Measurements from ENCODE around the gene CCR5AS.
"Not testable (repeated sequence)": the region's sequence is repeated elsewhere in the genome, so short reads cannot be mapped to it uniquely, and the experiment has no call there.

The CCR5AS gene

GRCh38 chr3:46435081-46435726 lies 28.3 kb upstream of the CCR5AS start:
- TF ChIP-seq, protein P1, sequence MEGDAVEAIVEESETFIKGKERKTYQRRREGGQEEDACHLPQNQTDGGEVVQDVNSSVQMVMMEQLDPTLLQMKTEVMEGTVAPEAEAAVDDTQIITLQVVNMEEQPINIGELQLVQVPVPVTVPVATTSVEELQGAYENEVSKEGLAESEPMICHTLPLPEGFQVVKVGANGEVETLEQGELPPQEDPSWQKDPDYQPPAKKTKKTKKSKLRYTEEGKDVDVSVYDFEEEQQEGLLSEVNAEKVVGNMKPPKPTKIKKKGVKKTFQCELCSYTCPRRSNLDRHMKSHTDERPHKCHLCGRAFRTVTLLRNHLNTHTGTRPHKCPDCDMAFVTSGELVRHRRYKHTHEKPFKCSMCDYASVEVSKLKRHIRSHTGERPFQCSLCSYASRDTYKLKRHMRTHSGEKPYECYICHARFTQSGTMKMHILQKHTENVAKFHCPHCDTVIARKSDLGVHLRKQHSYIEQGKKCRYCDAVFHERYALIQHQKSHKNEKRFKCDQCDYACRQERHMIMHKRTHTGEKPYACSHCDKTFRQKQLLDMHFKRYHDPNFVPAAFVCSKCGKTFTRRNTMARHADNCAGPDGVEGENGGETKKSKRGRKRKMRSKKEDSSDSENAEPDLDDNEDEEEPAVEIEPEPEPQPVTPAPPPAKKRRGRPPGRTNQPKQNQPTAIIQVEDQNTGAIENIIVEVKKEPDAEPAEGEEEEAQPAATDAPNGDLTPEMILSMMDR (IDR thresholded peaks at IDR 0.05; ENCODE audit: extremely low read depth, missing control alignments): no peak
- DNase-seq (ENCODE audit: low spot score): no peak

DNA sequence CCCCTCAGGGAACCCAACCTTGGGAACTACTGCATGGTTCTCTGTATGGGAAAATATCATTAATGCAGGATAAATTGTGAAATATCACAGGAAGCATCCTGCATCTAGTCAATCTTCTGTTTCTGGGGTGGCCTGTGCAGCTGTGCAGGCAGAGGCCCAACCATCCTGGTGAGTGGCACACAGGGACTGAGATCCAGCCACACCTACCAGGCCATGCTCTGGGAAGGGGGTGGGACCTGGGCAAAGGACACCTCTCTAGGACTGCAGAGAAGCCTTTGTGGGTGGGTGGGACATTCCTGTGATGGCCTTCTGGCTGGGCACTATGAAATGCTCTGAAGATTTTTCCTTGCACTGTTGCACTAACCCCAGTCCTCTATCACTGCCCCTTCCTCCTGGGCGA lies 27.0 kb upstream of the CCR5AS start:
- no peak for DNase-seq (ENCODE audit: low spot score)
- TF ChIP-seq, protein P1 (IDR thresholded peaks at IDR 0.05; ENCODE audit: extremely low read depth, missing control alignments): no peak

- DNase-seq (ENCODE audit: low spot score): not testable (repeated sequence)
These were observed 26.3 kb upstream of the CCR5AS start for GRCh38 chr3:46433118-46433517.

GRCh38 chr3:46431905-46432304 lies 25.0 kb upstream of the CCR5AS start:
- not testable (repeated sequence) for DNase-seq (ENCODE audit: low spot score)

- not testable (repeated sequence) for DNase-seq (ENCODE audit: low spot score)
These were observed 24.0 kb upstream of the CCR5AS start for GRCh38 chr3:46430879-46431278.

GRCh38 chr3:46429671-46430070 lies 22.8 kb upstream of the CCR5AS start:
- TF ChIP-seq, protein P1 (IDR thresholded peaks at IDR 0.05; ENCODE audit: extremely low read depth, missing control alignments): no peak
- DNase-seq (ENCODE audit: low spot score): no peak

- TF ChIP-seq, protein P1 (IDR thresholded peaks at IDR 0.05; ENCODE audit: extremely low read depth, missing control alignments): no peak
- no peak for DNase-seq (ENCODE audit: low spot score)
These were observed 22.4 kb upstream of the CCR5AS start for GRCh38 chr3:46429250-46429649.

GRCh38 chr3:46427916-46428833 lies 21.3 kb upstream of the CCR5AS start:
- DNase-seq (ENCODE audit: low spot score): no peak

GRCh38 chr3:46427404-46427803 lies 20.5 kb upstream of the CCR5AS start:
- DNase-seq (ENCODE audit: low spot score): not testable (repeated sequence)

More at GRCh38 chr3:46427916-46428833, 21.3 kb upstream of the CCR5AS start:
- TF ChIP-seq, protein P1 (IDR thresholded peaks at IDR 0.05; ENCODE audit: extremely low read depth, missing control alignments): no peak

DNA sequence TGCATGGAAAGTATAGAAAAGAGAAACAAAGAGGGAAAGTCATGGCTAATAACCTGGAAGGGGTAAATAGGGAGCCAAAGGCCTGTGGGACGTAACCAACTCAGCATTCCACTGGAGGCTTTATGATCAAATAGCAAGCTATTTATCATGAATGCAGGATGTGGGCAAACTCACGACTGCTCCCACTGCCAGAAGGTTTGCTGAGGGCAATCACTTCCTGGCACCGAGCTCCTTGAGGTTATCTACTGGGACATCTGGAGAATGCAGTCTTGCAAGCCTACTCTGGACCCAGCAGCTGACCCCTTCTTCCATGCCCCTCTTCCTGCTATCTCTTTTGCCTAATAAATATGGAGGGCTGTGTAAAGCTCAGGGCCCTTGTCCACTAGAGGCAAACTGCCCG lies 19.6 kb upstream of the CCR5AS start:
- DNase-seq (ENCODE audit: low spot score): not testable (repeated sequence)
